HepG2 (cell line): Measurements from ENCODE around the gene MAPK14.

Experiments used
- ATF2 ChIP-seq: sonication (generic); formaldehyde crosslinking; IDR thresholded peaks from 2 replicates; pipeline ENCODE4 v1.4.0; 2020; ENCODE audit warnings: missing genetic modification reagents
- IRF1 ChIP-seq: sonication (generic); formaldehyde crosslinking; IDR thresholded peaks from 2 replicates; pipeline ENCODE4 v1.4.0; 2020; ENCODE audit warnings: low read depth, mild to moderate bottlenecking, missing genetic modification reagents
- TAF1 ChIP-seq: sonication (generic); formaldehyde crosslinking; IDR thresholded peaks from 2 replicates; pipeline ENCODE4 v1.4.0; 2020; ENCODE audit warnings: missing genetic modification reagents
- ZNF552 ChIP-seq: sonication (generic); formaldehyde crosslinking; IDR thresholded peaks from 2 replicates; pipeline ENCODE4 v1.9.0; 2022; ENCODE audit warnings: missing genetic modification reagents, mild to moderate bottlenecking, borderline replicate concordance

- TF ChIP-seq TAF1 (no peak), IRF1 (CRISPR knock-in tag) (no peak), ATF2 (CRISPR knock-in tag) (no peak), ZNF552 (CRISPR knock-in tag) (no peak)
Observed at GRCh38 chr6:36068012-36068392, 40.4 kb downstream of the MAPK14 start.
